Transverse colon (tissue), 4 donors: ENCODE results near the gene HNRNPR.

Experiments used
- EP300 ChIP-seq: sonication (generic); formaldehyde crosslinking; IDR thresholded peaks from one replicate; pipeline ENCODE4 v1.6.1; 2017; ENCODE audit warnings: antibody characterized with exemption, low read depth
- POLR2A ChIP-seq: fragments of 450-650 bp; IDR thresholded peaks from one replicate; pipeline ENCODE4 v1.6.1; 2016; ENCODE audit warnings: antibody characterized with exemption, mild to moderate bottlenecking, moderate library complexity
- POLR2AphosphoS5 ChIP-seq, 3 donors: sonication (generic); formaldehyde crosslinking; IDR thresholded peaks; one replicate each; pipeline ENCODE4 v1.6.1; 2016; ENCODE audit warnings: antibody characterized with exemption in 3 of 3
- TF ChIP-seq, protein P1 (sequence below), 5 experiments: fragments of 200-600 bp in 3 of 5; fragments of 450-650 bp in 2 of 5; sonication (generic) in 3 of 5; IDR thresholded peaks; 1 replicate in 2 of 5; 2 replicates in 3 of 5; pipeline ENCODE4 v1.5.1; 2016 to 2017; ENCODE audit warnings: antibody characterized with exemption in 5 of 5, inconsistent platforms in 3 of 5, mild to moderate bottlenecking in 2 of 5, moderate library complexity in 1 of 5

DNA sequence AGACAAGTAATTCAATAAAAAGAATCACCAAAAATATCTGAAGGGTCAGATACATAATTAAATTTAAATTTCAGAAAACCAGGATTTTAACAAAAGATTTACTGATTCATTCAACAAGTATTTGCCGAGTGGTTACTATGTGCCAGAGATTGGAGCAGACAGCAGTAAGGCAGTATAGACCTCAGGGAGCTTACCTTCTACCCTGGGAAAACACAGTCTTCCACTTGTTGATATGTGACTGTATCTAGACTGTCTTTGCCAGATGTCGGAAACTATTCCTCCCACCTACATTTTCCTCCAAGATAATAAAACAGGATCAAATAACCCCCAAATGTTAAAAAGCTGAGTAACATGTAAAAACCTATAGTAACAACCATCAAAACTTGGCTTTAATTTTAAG, 6.2 kb downstream of the HNRNPR start:
- TF ChIP-seq, protein P1, sequence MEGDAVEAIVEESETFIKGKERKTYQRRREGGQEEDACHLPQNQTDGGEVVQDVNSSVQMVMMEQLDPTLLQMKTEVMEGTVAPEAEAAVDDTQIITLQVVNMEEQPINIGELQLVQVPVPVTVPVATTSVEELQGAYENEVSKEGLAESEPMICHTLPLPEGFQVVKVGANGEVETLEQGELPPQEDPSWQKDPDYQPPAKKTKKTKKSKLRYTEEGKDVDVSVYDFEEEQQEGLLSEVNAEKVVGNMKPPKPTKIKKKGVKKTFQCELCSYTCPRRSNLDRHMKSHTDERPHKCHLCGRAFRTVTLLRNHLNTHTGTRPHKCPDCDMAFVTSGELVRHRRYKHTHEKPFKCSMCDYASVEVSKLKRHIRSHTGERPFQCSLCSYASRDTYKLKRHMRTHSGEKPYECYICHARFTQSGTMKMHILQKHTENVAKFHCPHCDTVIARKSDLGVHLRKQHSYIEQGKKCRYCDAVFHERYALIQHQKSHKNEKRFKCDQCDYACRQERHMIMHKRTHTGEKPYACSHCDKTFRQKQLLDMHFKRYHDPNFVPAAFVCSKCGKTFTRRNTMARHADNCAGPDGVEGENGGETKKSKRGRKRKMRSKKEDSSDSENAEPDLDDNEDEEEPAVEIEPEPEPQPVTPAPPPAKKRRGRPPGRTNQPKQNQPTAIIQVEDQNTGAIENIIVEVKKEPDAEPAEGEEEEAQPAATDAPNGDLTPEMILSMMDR (IDR thresholded peaks at IDR 0.05), result no peak
- TF ChIP-seq POLR2AphosphoS5 (IDR thresholded peaks at IDR 0.05) (no peak), EP300 (no peak), POLR2A (no peak)
